Upper lobe of left lung (tissue), 6 donors: ENCODE measurements around the gene NFKBIB. TPM values are rescaled to one million over a fixed set of nuclear protein-coding genes. Genes with fewer than 3 reads are reported as not detected.

Experiments used
- ATAC-seq, 2 donors: fragments of 200-7000 bp; cut with Tn5 transposase; one replicate each; pipeline ENCODE4 v1.9.1; 2022; ENCODE audit warnings: mild to moderate bottlenecking in 2 of 2, moderate library complexity in 2 of 2; ENCODE audit not compliant: low FRiP score in 2 of 2
- DNase-seq, 2 donors: peaks; one replicate each; pipeline ENCODE4 v3.0.0-alpha.2; 2019 to 2020
- H3K27ac ChIP-seq, 4 donors: fragments of 200-600 bp; sonication (generic); one replicate each; pipeline ENCODE4 v1.5.1; 2016 to 2019
- H3K27me3 ChIP-seq, 4 donors: fragments of 200-600 bp; sonication (generic); one replicate each; pipeline ENCODE4 v1.5.1; 2017 to 2019
- H3K36me3 ChIP-seq, 4 donors: fragments of 200-600 bp; sonication (generic); one replicate each; pipeline ENCODE4 v1.5.1; 2016 to 2019
- H3K4me1 ChIP-seq, 4 donors: fragments of 200-600 bp; sonication (generic); one replicate each; pipeline ENCODE4 v1.5.1; 2018 to 2019
- H3K4me3 ChIP-seq, 4 donors: fragments of 200-600 bp; sonication (generic); one replicate each; pipeline ENCODE4 v1.5.1; 2017 to 2019; ENCODE audit warnings: mild to moderate bottlenecking in 2 of 4, moderate library complexity in 1 of 4
- H3K9me3 ChIP-seq, 4 donors: fragments of 200-600 bp; sonication (generic); one replicate each; pipeline ENCODE4 v1.5.1; 2018 to 2019
- EP300 ChIP-seq, 4 donors: sonication (generic); formaldehyde crosslinking; IDR thresholded peaks; one replicate each; pipeline ENCODE4 v1.5.1; 2017; ENCODE audit warnings: antibody characterized with exemption in 4 of 4, control low read depth in 2 of 4
- POLR2A ChIP-seq, 4 donors: fragments of 450-650 bp; IDR thresholded peaks; one replicate each; pipeline ENCODE4 v1.5.1; 2016 to 2017; ENCODE audit warnings: antibody characterized with exemption in 4 of 4, mild to moderate bottlenecking in 2 of 4
- POLR2AphosphoS5 ChIP-seq, 2 donors: sonication (generic); formaldehyde crosslinking; IDR thresholded peaks; one replicate each; pipeline ENCODE4 v1.5.1; 2017; ENCODE audit warnings: antibody characterized with exemption in 2 of 2
- WGBS, 2 donors: methylation state at CpG; one replicate each; pipeline ENCODE4 v1.1.5; 2017 to 2018; 5-methylcytosine and 5-hydroxymethylcytosine counted together
- total RNA-seq, 6 donors: library from RNA; depleted of rRNA in 4 of 6; stranded (reverse); fragments of >200 nt in 4 of 6; gene quantifications; one replicate each; pipeline versions ENCODE4 v1.1.0 to v1.2.1, GENCODE V29; 2016 to 2021
- TF ChIP-seq, protein P1 (sequence below), 6 experiments: fragments of 450-650 bp in 4 of 6; fragments of 200-600 bp in 2 of 6; sonication (generic) in 2 of 6; IDR thresholded peaks; one replicate each; pipeline ENCODE4 v1.5.1; 2016 to 2019; ENCODE audit warnings: antibody characterized with exemption in 6 of 6
- donor health status: DM: no; HTN: no; CAD: no; lungs with moderate emphysema.
- donor health status: DM: no; HTN: yes; CAD: no; lungs with severe emphysema.

NFKBIB gene
- total RNA-seq, 6 donors from 2014 or later: 22.8 to 38.4 (median 31.6) TPM

DNA sequence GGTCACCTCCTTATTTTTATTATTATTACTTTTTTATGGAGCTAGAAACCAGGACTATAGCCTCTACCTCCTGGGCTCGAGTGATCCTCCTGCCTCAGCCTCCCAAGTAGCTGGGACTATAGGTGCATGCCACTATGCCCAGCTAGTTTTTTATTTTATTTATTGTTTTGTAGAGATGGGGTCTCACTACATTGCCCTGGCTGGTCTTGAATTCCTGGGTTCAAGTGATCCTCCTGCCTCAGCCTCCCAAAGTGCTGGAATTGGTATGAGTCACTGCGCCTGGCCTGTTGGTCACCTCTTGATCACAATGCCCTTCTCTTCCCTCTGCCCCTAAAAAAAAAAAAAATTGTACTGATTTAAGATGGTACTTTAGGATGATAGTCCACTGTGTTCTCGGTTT, 51.4 kb downstream of the NFKBIB start:
- H3K27ac ChIP-seq: no peak overlapping the region
- no peak for ATAC-seq
- peaks cover 0 to 6% (median 0%) of the 10 kb centered on the region in 4 donors for H3K36me3 ChIP-seq
- TF ChIP-seq EP300 (IDR thresholded peaks at IDR 0.05) (no peak), POLR2A (IDR thresholded peaks at IDR 0.05) (no peak)
- H3K4me3 ChIP-seq: no peak overlapping the region
- 80 to 94% methylated on average over 3 of the region's 3 CpGs for WGBS, 2 donors
- no peaks in the 10 kb centered on the region for H3K9me3 ChIP-seq
- H3K27me3 ChIP-seq: no peaks in the 10 kb centered on the region
- peaks cover 9 to 13% (median 10%) of the 10 kb centered on the region in 4 donors for H3K4me1 ChIP-seq
- no peak for DNase-seq

DNA sequence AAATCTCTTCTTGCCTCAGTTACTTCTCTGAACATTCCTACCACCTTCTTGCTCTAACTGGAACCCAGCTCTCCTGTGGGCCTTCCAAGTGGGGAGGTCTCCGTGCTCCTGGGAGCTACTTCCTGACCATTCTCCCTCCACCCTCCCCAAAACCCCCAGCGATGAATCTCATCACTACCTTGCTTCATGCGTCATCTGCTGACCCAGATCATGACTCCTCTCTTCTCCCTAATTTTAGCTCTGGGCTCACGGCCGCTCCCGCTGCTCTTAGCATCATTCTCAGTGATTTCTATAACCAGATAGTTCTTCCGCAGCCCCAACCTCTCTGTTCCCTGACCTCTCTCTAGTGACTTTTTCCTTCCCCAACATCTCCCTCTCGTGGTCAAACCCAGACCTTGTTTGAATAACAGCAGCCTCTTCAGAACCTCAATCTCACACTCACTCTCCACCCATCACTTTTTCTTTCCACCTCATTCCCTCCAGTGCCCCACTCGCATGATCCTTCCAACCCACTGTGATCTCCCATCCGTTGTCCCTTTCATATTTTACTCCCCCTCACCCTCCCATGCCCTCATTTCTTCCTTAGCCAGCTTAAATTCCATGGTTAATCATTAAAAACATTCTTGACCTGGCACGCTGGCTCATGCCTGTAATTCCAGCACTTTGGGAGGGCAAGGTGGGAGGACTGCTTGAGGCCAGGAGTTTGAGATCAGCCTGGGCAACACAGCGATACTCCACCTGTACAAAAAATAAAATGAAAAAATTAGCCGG, 52.8 kb downstream of the NFKBIB start:
- Histone ChIP-seq H3K27ac (no peak overlapping the region), H3K9me3 (no peaks in the 10 kb centered on the region), H3K36me3 (no peaks in the 10 kb centered on the region), H3K27me3 (no peaks in the 10 kb centered on the region), H3K4me3 (no peak overlapping the region), H3K4me1 (peaks cover 9 to 13% (median 10%) of the 10 kb centered on the region in 4 donors)
- no peak for DNase-seq
- ATAC-seq: peak in 1 of 2 donors; percentile 72
- 55 to 62% methylated on average over 13 of the region's 13 CpGs for WGBS, 2 donors
- TF ChIP-seq, protein P1, sequence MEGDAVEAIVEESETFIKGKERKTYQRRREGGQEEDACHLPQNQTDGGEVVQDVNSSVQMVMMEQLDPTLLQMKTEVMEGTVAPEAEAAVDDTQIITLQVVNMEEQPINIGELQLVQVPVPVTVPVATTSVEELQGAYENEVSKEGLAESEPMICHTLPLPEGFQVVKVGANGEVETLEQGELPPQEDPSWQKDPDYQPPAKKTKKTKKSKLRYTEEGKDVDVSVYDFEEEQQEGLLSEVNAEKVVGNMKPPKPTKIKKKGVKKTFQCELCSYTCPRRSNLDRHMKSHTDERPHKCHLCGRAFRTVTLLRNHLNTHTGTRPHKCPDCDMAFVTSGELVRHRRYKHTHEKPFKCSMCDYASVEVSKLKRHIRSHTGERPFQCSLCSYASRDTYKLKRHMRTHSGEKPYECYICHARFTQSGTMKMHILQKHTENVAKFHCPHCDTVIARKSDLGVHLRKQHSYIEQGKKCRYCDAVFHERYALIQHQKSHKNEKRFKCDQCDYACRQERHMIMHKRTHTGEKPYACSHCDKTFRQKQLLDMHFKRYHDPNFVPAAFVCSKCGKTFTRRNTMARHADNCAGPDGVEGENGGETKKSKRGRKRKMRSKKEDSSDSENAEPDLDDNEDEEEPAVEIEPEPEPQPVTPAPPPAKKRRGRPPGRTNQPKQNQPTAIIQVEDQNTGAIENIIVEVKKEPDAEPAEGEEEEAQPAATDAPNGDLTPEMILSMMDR (IDR thresholded peaks at IDR 0.05): peak in 3 of 6 experiments; percentile 22 to 50 (median 36)
- TF ChIP-seq POLR2A (IDR thresholded peaks at IDR 0.05): no peak
- TF ChIP-seq EP300 (IDR thresholded peaks at IDR 0.05): no peak
- TF ChIP-seq POLR2AphosphoS5 (IDR thresholded peaks at IDR 0.05): no peak

DNA sequence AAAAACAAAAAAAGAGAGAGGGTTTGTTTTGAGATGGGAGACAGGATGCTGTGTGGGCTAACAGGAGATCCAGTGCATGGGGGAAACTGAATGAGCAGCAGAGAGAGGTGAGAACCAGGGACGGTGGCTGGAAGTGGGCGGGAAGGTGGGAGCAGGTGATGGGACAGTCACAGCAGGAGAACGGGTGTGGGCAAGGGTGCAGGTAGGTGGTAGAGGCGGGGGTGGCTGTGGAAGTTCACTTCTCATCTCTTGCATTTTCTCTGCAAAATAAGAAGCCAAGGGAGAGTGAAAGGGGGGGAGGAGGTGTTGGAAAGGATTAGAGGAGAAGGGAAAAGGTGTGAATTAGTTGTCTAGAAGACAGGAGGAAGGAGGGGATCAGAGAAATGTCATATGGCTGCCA, 53.9 kb downstream of the NFKBIB start:
- no peaks in the 10 kb centered on the region for H3K9me3 ChIP-seq
- peaks cover 9 to 13% (median 10%) of the 10 kb centered on the region in 4 donors for H3K4me1 ChIP-seq
- no peak overlapping the region for H3K27ac ChIP-seq
- 75 to 91% methylated on average over 4 of the region's 4 CpGs for WGBS, 2 donors
- TF ChIP-seq POLR2A (IDR thresholded peaks at IDR 0.05) (no peak), EP300 (IDR thresholded peaks at IDR 0.05) (no peak), POLR2AphosphoS5 (IDR thresholded peaks at IDR 0.05) (no peak)
- TF ChIP-seq, protein P1 (IDR thresholded peaks at IDR 0.05): no peak
- no peaks in the 10 kb centered on the region for H3K27me3 ChIP-seq
- H3K36me3 ChIP-seq: no peaks in the 10 kb centered on the region
- H3K4me3 ChIP-seq: no peak overlapping the region
- no peak for DNase-seq
- ATAC-seq: no peak

DNA sequence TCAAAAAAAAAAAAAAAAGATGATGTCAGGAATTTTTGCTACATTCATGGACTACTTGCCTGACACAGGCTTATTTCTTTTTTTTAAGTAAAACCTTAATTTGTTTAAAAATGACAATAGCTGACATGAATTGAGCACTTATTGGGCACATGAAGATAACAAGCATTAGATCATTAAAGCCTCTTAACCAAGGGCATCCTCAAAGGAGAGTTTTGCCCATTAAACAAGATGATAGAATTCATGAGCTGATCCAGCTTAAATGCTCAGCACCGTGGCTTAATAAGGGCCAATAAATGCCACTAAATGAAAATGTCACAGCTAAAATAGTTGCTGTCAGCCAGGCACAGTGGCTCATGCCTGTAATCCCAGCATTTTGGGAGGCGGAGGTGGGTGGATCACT, 56.5 kb downstream of the NFKBIB start:
- H3K9me3 ChIP-seq: no peaks in the 10 kb centered on the region
- H3K27me3 ChIP-seq: no peaks in the 10 kb centered on the region
- TF ChIP-seq POLR2A (IDR thresholded peaks at IDR 0.05): no peak
- TF ChIP-seq POLR2AphosphoS5 (IDR thresholded peaks at IDR 0.05): no peak
- TF ChIP-seq EP300 (IDR thresholded peaks at IDR 0.05): no peak
- TF ChIP-seq, protein P1 (IDR thresholded peaks at IDR 0.05): no peak
- DNase-seq (no peak), ATAC-seq (no peak)
- 86 to 89% methylated on average over 2 of the region's 2 CpGs for WGBS, 2 donors
- H3K4me3 ChIP-seq: no peak overlapping the region
- no peak overlapping the region for H3K27ac ChIP-seq
- no peaks in the 10 kb centered on the region for H3K36me3 ChIP-seq
- H3K4me1 ChIP-seq: no peaks in the 10 kb centered on the region

DNA sequence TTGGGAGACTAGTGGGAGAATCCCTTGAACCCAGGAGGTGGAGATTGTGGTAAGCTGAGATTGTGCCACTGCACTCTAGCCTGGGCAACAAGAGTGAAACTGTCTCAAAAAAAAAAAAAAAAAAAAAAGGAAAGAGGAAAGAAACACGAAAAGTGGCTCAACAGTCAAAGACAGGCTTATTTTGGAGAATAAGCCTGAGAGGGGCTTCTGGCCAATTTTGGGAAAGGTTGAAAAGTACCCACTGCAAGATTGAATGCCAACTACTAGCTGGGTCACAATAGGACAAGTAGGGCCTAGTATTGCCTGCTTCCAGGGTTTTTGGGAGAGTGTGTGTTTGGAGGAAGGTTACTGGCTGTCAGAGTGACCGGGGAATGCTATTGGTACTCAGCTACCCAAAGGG, 58.5 kb downstream of the NFKBIB start:
- H3K4me1 ChIP-seq: peaks cover 3 to 10% (median 8%) of the 10 kb centered on the region in 4 donors
- ATAC-seq (no peak), DNase-seq (no peak)
- no peaks in the 10 kb centered on the region for H3K9me3 ChIP-seq
- H3K27ac ChIP-seq: no peak overlapping the region
- 91 to 94% methylated on average over 2 of the region's 2 CpGs for WGBS, 2 donors
- TF ChIP-seq POLR2A (IDR thresholded peaks at IDR 0.05) (no peak), POLR2AphosphoS5 (IDR thresholded peaks at IDR 0.05) (no peak), EP300 (IDR thresholded peaks at IDR 0.05) (no peak)
- TF ChIP-seq, protein P1 (IDR thresholded peaks at IDR 0.05): no peak
- H3K27me3 ChIP-seq: no peaks in the 10 kb centered on the region
- H3K36me3 ChIP-seq: no peaks in the 10 kb centered on the region
- H3K4me3 ChIP-seq: no peak overlapping the region

Other genes with a start within 250 kb of the NFKBIB start
- gene CAPN12, start 155.5 kb upstream of the NFKBIB start, total RNA-seq: 10 to 100 TPM in 3 of 6 donors, 1 to 10 TPM in 3; 5.2 to 93.2 (median 11.1) TPM
- gene LGALS7, start 126.5 kb upstream of the NFKBIB start, total RNA-seq: not detected
- 10 to 100 TPM in 1 of 6 donors, not detected in 5; 12.4 TPM for gene LGALS7B, start 110.8 kb upstream of the NFKBIB start, total RNA-seq
- 10 to 100 TPM in 1 of 6 donors, 1 to 10 TPM in 5; 3.1 to 12.3 (median 5.0) TPM for gene LGALS4, start 87.0 kb upstream of the NFKBIB start, total RNA-seq
- gene ECH1, start 68.2 kb upstream of the NFKBIB start, total RNA-seq: 100 to 1,000 TPM; 104 to 225 (median 189) TPM
- 100 to 1,000 TPM; 156 to 274 (median 178) TPM for gene HNRNPL, start 50.0 kb upstream of the NFKBIB start, total RNA-seq
- 10 to 100 TPM in 5 of 6 donors, 1 to 10 TPM in 1; 8.7 to 23.1 (median 13.2) TPM for gene RINL, start 21.7 kb upstream of the NFKBIB start, total RNA-seq
- gene SIRT2, start 351 bp upstream of the NFKBIB start, total RNA-seq: 10 to 100 TPM; 45.2 to 93.2 (median 59.1) TPM
- 1 to 10 TPM in 3 of 6 donors, under 1 TPM in 2, not detected in 1; 0.49 to 4.2 (median 1.3) TPM for gene CCER2, start 12.2 kb downstream of the NFKBIB start, total RNA-seq
- 10 to 100 TPM; 14.3 to 54.5 (median 23.0) TPM for gene SARS2, start 30.8 kb downstream of the NFKBIB start, total RNA-seq
- gene MRPS12, start 31.0 kb downstream of the NFKBIB start, total RNA-seq: 10 to 100 TPM in 4 of 6 donors, 1 to 10 TPM in 2; 3.1 to 38.3 (median 26.0) TPM
- 10 to 100 TPM in 3 of 6 donors, 1 to 10 TPM in 3; 5.0 to 18.9 (median 10.4) TPM for gene FBXO17, start 75.8 kb downstream of the NFKBIB start, total RNA-seq
- 1 to 10 TPM; 1.0 to 9.3 (median 6.3) TPM for gene FBXO27, start 132.6 kb downstream of the NFKBIB start, total RNA-seq
- gene ACP7, start 184.4 kb downstream of the NFKBIB start, total RNA-seq: not detected
- 10 to 100 TPM; 23.4 to 88.2 (median 54.4) TPM for gene PAK4, start 225.8 kb downstream of the NFKBIB start, total RNA-seq